GM13976 (cell line): ENCODE results near the gene FCHO2.

Experiments used
- DNase-seq: peaks from one replicate; pipeline ENCODE4 v3.0.0; 2012; ENCODE audit warnings: low spot score
- in situ Hi-C: fragments of 300-500 bp; cut with MboI; formaldehyde crosslinking; loops from one replicate; pipeline ENCODE4 v1.12.0; 2022; ENCODE audit warnings: low sequenced_read_pairs, mixed read lengths, inconsistent platforms; ENCODE audit not compliant: unreplicated experiment
- TF ChIP-seq, protein P1 (sequence below): IDR thresholded peaks from 2 replicates; pipeline ENCODE4 v1.5.1; 2012; ENCODE audit warnings: borderline replicate concordance, mild to moderate bottlenecking; ENCODE audit not compliant: insufficient read depth; ENCODE audit errors: extremely low read depth, missing control alignments, control extremely low read depth

Gene FCHO2

DNA sequence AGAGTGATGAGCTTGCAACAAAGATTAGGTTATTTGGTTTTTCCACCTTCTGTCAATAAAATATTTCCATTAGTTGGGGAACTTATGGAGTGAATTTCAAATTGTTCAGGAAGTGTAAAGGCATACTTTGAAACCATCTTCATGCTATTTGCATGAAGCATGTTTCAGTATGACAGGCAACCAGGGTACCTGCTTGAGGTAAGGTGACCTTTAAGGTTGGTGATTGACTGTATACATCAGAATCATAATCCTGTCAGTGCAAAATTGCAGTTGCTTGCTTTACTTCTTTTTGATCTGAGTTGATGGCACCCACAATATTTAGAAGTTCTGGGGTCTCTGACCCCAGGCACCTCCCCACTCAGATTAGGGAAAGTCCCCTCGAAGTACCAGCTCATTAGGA is 138.6 kb downstream of the FCHO2 start:
- DNase-seq: no peak
- TF ChIP-seq, protein P1, sequence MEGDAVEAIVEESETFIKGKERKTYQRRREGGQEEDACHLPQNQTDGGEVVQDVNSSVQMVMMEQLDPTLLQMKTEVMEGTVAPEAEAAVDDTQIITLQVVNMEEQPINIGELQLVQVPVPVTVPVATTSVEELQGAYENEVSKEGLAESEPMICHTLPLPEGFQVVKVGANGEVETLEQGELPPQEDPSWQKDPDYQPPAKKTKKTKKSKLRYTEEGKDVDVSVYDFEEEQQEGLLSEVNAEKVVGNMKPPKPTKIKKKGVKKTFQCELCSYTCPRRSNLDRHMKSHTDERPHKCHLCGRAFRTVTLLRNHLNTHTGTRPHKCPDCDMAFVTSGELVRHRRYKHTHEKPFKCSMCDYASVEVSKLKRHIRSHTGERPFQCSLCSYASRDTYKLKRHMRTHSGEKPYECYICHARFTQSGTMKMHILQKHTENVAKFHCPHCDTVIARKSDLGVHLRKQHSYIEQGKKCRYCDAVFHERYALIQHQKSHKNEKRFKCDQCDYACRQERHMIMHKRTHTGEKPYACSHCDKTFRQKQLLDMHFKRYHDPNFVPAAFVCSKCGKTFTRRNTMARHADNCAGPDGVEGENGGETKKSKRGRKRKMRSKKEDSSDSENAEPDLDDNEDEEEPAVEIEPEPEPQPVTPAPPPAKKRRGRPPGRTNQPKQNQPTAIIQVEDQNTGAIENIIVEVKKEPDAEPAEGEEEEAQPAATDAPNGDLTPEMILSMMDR: no peak
- in situ Hi-C loops: no loop called here

DNA sequence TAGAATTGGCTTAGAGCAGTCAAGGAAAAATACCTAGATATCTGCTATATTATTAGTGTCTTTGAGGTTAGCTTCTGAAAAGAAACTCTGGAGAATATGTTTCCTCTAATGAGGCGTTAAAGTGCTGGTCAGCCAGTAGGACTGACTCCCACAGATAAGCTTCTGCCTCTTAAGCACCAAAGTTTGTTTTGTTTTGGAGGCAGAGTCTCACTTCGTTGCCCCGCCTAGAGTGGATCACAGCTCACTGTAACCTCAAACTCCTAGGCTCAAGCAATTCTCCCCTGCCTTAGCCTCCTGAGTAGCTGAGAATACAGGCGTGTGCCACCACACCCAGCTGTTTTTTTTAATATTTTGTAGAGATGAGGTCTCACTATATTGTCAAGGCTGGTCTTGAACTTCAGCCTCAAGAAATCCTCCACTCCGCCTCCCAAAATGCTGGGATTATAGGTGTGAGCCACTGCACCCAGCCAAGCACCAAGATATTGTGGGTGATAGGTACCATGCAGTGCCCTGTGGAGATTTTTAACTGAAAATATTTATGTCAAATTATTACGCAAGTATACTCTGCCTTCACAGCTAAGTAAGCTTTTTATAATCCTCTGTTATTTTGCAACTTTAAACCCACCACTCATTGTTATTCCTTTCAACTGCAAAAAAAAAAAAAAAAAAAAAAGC is 139.9 kb downstream of the FCHO2 start:
- DNase-seq: no peak
- TF ChIP-seq, protein P1: no peak
- in situ Hi-C loops: no loop called here

DNA sequence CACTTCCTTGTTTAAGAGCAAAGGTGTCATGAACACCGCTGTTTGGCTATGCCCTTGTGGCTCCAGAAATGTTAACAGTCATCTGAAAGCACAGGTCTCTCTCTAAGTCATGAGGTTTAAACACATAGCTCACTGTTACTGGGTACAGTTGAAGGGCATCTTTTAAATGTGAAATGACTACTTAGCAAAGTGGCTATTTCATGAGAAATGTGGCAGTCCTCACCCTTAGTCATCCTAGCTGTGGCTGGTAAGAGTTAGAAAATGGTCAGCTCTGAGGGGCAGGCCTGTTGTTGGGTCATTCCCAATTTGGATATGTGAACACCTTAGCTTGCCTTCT is 140.4 kb downstream of the FCHO2 start:
- no peak for DNase-seq
- in situ Hi-C loops: no loop called here
- TF ChIP-seq, protein P1: no peak

DNA sequence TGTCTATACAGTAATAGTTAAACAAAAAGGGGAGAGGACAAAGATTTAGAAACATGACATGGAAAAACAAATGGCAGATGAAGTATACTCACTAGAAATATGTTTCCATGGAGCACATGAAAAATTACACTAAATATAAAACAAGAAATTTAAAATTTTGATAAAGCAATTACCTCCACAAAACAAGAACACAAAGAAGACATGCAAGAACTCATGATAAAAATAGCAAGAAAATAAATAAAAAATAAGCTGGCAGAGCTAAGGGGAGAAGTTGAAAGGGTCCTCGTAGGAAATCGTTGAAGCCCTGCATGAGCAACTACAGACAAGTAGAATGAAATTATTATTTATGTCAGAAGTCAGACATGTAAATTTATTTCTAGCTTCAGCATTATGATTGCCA is 141.9 kb downstream of the FCHO2 start:
- in situ Hi-C loops: no loop called here
- no peak for DNase-seq
- TF ChIP-seq, protein P1: no peak

DNA sequence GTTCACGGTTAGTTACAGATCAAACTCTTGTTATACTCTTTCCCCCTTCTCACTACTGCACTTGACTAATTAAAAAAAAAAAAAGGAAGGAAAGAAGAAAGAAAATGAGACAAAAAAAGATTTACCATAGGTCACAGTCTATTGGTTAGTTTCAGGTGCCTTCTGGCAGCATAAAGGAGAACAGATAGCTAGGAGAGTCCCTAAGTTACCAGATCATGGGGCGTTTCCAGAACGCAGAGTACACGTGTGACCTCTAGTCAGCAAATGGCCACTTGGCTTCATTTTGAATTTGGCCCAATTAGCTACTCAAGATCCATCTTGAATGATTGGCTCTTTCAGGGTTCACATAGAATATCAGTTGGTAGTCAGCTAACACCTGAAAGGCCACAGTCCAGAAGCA is 144.3 kb downstream of the FCHO2 start:
- TF ChIP-seq, protein P1: no peak
- no peak for DNase-seq
- in situ Hi-C loops: no loop called here

DNA sequence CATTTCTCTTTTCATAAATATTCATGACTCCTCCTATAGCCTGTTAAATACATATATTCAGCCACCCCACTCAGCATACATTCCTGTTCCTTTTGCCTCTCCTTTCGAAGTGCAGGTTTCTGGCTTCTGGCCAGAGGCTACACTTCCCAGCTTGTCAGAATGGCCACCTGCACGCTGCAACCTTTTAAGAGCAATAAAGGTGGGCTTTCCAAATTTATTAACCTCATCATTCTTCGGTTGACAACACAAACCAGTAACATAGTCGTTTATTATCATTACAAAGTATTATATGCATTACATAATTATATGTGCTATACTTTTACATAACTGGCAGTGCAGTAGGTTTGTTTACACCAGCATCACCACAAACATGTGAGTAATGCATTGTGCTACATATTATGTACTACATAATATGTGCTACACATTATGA is 148.0 kb downstream of the FCHO2 start:
- in situ Hi-C loops: no loop called here
- TF ChIP-seq, protein P1: no peak

DNA sequence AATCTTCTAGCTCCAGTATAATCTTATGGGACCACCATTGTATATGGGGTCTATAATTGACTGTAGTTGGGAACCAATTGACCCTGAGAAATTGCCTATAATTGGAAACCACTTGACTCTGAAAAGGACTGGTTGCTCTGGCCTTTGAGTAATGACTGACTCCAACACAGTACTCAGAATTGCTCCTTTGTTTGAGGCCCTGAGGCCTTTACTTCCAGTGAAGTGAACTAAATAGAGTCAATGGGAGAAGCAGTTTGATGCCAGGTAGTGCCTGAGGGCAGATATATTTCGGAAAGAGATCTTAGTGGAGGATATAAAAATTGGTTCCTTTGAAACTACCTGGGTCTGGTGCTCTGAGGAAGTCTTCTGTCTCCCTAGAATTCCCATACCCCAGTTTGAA is 148.5 kb downstream of the FCHO2 start:
- in situ Hi-C loops: no loop called here
- TF ChIP-seq, protein P1: no peak
- no peak for DNase-seq

More for the DNA sequence above, 148.0 kb downstream of the FCHO2 start:
- DNase-seq: no peak
